OCI-LY7 (cell line): ENCODE data around the gene PCP4L1.

Experiments used
- CTCF ChIP-seq: fragments of 200-600 bp; sonication (generic); conservative IDR thresholded peaks from 2 replicates; pipeline ENCODE4 v1.5.1; 2014; ENCODE audit warnings: mild to moderate bottlenecking, antibody characterized with exemption, low read length, moderate library complexity, mixed read lengths
- EZH2phosphoT487 ChIP-seq: fragments of 200-600 bp; sonication (generic); IDR thresholded peaks from 2 replicates; pipeline ENCODE4 v1.6.1; 2018; ENCODE audit warnings: low read depth, borderline replicate concordance, mild to moderate bottlenecking, mixed run types, antibody characterized with exemption, low read length, moderate library complexity, mixed read lengths

- TF ChIP-seq CTCF (no peak), EZH2phosphoT487 (no peak)
Measured at GRCh38 chr1:161222175-161223019, 36.1 kb upstream of the PCP4L1 start.
